PC-9 (cell line): ENCODE measurements around the gene PDGFD. TPM values are rescaled to one million over a fixed set of nuclear protein-coding genes. Genes with fewer than 3 reads are reported as not detected.

ENCODE experiments used
- BruUV-seq: library from RNA; stranded (reverse); fragments of 400-500 nt; replicated peaks from 2 replicates; lab custom pipeline; 2021; lab: Mats Ljungman, UMichigan
- CTCF ChIA-PET: fragments of 300-600 bp; sonication (Branson Sonifier 250); formaldehyde crosslinking; loops from one replicate; lab custom pipeline; 2022; ENCODE audit warnings: antibody characterized with exemption; lab: Charles Lee
- POLR2A ChIA-PET: fragments of 300-600 bp; sonication (Branson Sonifier 250); formaldehyde crosslinking; loops from one replicate; lab custom pipeline; 2022; ENCODE audit warnings: antibody characterized with exemption; ENCODE audit not compliant: unreplicated experiment; lab: Charles Lee
- DNase-seq, 2 experiments: peaks; one replicate each; pipeline versions ENCODE4 v3.0.0 to v3.0.0-alpha.2; 2015 to 2022; ENCODE audit warnings: mixed read lengths in 1 of 2
- H2AFZ ChIP-seq: fragments of 200-600 bp; sonication (generic); 2 replicates; pipeline ENCODE4 v1.8.1; 2017; ENCODE audit warnings: antibody characterized with exemption
- H3F3A ChIP-seq: fragments of 200-600 bp; sonication (generic); 2 replicates; pipeline ENCODE4 v1.8.1; 2017; ENCODE audit warnings: antibody characterized with exemption, mild to moderate bottlenecking, low read depth; ENCODE audit not compliant: insufficient read depth
- H3K27ac ChIP-seq: fragments of 200-600 bp; sonication (generic); 2 replicates; pipeline ENCODE4 v1.6.1; 2016; ENCODE audit warnings: mixed run types
- H3K27me3 ChIP-seq: fragments of 200-600 bp; sonication (generic); 2 replicates; pipeline ENCODE4 v1.6.1; 2016; ENCODE audit warnings: low read depth, mixed run types; ENCODE audit not compliant: insufficient read depth
- H3K36me3 ChIP-seq: fragments of 200-600 bp; sonication (generic); 2 replicates; pipeline ENCODE4 v1.6.1; 2016; ENCODE audit warnings: low read depth, mixed run types
- H3K4me1 ChIP-seq: fragments of 200-600 bp; sonication (generic); replicated peaks from 2 replicates; pipeline ENCODE4 v1.6.1; 2016; ENCODE audit warnings: mixed run types; ENCODE audit not compliant: insufficient read depth
- H3K4me2 ChIP-seq: fragments of 200-600 bp; sonication (generic); 2 replicates; pipeline ENCODE4 v1.6.1; 2017; ENCODE audit warnings: mixed run types
- H3K4me3 ChIP-seq: fragments of 200-600 bp; sonication (generic); 2 replicates; pipeline ENCODE4 v1.6.1; 2016; ENCODE audit warnings: mixed run types
- H3K79me2 ChIP-seq: fragments of 200-600 bp; sonication (generic); 2 replicates; pipeline ENCODE4 v1.6.1; 2017; ENCODE audit warnings: low read depth, mixed run types
- H3K9me2 ChIP-seq: fragments of 200-600 bp; sonication (generic); 2 replicates; pipeline ENCODE4 v1.8.1; 2017; ENCODE audit warnings: mild to moderate bottlenecking; ENCODE audit not compliant: insufficient read depth
- H3K9me3 ChIP-seq: fragments of 200-600 bp; sonication (generic); 2 replicates; pipeline ENCODE4 v1.8.1; 2016; ENCODE audit warnings: low read depth; ENCODE audit not compliant: insufficient read depth
- H4K20me1 ChIP-seq: fragments of 200-600 bp; sonication (generic); 2 replicates; pipeline ENCODE4 v1.8.1; 2017; ENCODE audit not compliant: insufficient read depth
- EZH2 ChIP-seq: fragments of 200-600 bp; sonication (generic); IDR thresholded peaks from 2 replicates; pipeline ENCODE4 v1.8.0; 2017; ENCODE audit warnings: antibody characterized with exemption, low read depth
- intact Hi-C: fragments of 100-400 bp; cut with micrococcal nuclease; formaldehyde crosslinking; loops from one replicate; pipeline ENCODE4 v1.10.0; 2022; ENCODE audit not compliant: unreplicated experiment
- total RNA-seq: library from RNA; stranded (reverse); gene quantifications from 2 replicates; pipeline ENCODE4 v1.2.3, GENCODE V29; 2021
- TF ChIP-seq, protein P1 (sequence below): fragments of 200-600 bp; sonication (generic); conservative IDR thresholded peaks from 2 replicates; pipeline ENCODE4 v1.6.1; 2017; ENCODE audit warnings: mixed run types, antibody characterized with exemption, mild to moderate bottlenecking, moderate library complexity

The PDGFD gene
- total RNA-seq, 1 experiment from 2014 or later = 6.1 TPM

GRCh38 chr11:104033561-104033960 is 130.4 kb downstream of the PDGFD start:
- Histone ChIP-seq H3K9me3 (no peaks in the 10 kb centered on the region), H4K20me1 (no peaks in the 10 kb centered on the region), H3K4me2 (no peak overlapping the region), H2AFZ (no peak overlapping the region), H3F3A (peaks cover 6% of the 10 kb centered on the region; the same call in 1 of the 2 replicates), H3K79me2 (no peaks in the 10 kb centered on the region), H3K4me1 (peaks cover 15% of the 10 kb centered on the region), H3K36me3 (no peaks in the 10 kb centered on the region), H3K27ac (peak overlapping the region; percentile 6; the same call in 1 of the 2 replicates), H3K27me3 (no peaks in the 10 kb centered on the region), H3K9me2 (no peaks in the 10 kb centered on the region), H3K4me3 (no peak overlapping the region)
- intact Hi-C loops = no loop called here
- ChIA-PET POLR2A (interaction anchor here (0.7 kb wide), 1 partner anchor 10 kb away, joined by 6 read pairs; no protein-coding TSS in a partner anchor), CTCF (no interaction called here)
- DNase-seq = no peak
- BruUV-seq = no TSS peak
- TF ChIP-seq, protein P1, sequence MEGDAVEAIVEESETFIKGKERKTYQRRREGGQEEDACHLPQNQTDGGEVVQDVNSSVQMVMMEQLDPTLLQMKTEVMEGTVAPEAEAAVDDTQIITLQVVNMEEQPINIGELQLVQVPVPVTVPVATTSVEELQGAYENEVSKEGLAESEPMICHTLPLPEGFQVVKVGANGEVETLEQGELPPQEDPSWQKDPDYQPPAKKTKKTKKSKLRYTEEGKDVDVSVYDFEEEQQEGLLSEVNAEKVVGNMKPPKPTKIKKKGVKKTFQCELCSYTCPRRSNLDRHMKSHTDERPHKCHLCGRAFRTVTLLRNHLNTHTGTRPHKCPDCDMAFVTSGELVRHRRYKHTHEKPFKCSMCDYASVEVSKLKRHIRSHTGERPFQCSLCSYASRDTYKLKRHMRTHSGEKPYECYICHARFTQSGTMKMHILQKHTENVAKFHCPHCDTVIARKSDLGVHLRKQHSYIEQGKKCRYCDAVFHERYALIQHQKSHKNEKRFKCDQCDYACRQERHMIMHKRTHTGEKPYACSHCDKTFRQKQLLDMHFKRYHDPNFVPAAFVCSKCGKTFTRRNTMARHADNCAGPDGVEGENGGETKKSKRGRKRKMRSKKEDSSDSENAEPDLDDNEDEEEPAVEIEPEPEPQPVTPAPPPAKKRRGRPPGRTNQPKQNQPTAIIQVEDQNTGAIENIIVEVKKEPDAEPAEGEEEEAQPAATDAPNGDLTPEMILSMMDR = no peak
- no peak for TF ChIP-seq EZH2

DNA sequence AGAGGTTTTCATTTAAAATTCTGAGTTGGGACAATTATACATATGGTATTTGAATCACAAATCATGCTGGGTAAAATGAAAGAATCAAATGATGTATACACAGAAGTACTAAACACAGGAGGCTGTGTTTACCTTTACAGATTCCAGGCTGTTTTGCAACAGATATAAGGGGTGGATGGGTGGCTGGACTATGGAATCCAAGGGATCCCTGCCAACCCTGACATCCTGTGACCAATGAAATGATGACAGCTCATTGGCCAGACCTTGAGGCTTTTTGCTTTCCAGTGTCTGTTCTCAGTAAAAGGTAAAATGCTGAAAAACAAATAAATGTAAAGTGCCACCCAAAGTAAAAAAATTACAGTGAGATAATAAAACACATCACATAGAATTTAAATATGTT is 130.8 kb downstream of the PDGFD start:
- intact Hi-C loops = no loop called here
- no peaks in the 10 kb centered on the region for H3K36me3 ChIP-seq
- TF ChIP-seq, protein P1 = no peak
- TF ChIP-seq EZH2 = no peak
- H3K4me3 ChIP-seq = no peak overlapping the region
- no peak overlapping the region for H3K4me2 ChIP-seq
- H3K27ac ChIP-seq = peak overlapping the region; percentile 6; the same call in 1 of the 2 replicates
- no peaks in the 10 kb centered on the region for H3K27me3 ChIP-seq
- peak; percentile 50 to 78 for DNase-seq
- H3F3A ChIP-seq = peaks cover 6% of the 10 kb centered on the region; the same call in 1 of the 2 replicates
- H3K9me3 ChIP-seq = no peaks in the 10 kb centered on the region
- no peaks in the 10 kb centered on the region for H3K9me2 ChIP-seq
- no TSS peak for BruUV-seq
- no peaks in the 10 kb centered on the region for H3K79me2 ChIP-seq
- CTCF ChIA-PET = no interaction called here
- POLR2A ChIA-PET = interaction anchor here (0.7 kb wide), 1 partner anchor 9 kb away, joined by 6 read pairs; no protein-coding TSS in a partner anchor
- H4K20me1 ChIP-seq = no peaks in the 10 kb centered on the region
- peaks cover 15% of the 10 kb centered on the region for H3K4me1 ChIP-seq
- H2AFZ ChIP-seq = no peak overlapping the region

- no peak for DNase-seq
- no peak overlapping the region for H3K27ac ChIP-seq
- no peak overlapping the region for H3K4me3 ChIP-seq
- H3K9me2 ChIP-seq = no peaks in the 10 kb centered on the region
- no peak overlapping the region for H3K4me2 ChIP-seq
- BruUV-seq = no TSS peak
- peaks cover 6% of the 10 kb centered on the region; the same call in 1 of the 2 replicates for H3F3A ChIP-seq
- H3K4me1 ChIP-seq = peaks cover 11% of the 10 kb centered on the region
- ChIA-PET POLR2A (no interaction called here), CTCF (no interaction called here)
- H3K36me3 ChIP-seq = no peaks in the 10 kb centered on the region
- no peaks in the 10 kb centered on the region for H3K9me3 ChIP-seq
- no peaks in the 10 kb centered on the region for H4K20me1 ChIP-seq
- no peaks in the 10 kb centered on the region for H3K27me3 ChIP-seq
- H2AFZ ChIP-seq = no peak overlapping the region
- TF ChIP-seq EZH2 = no peak
- TF ChIP-seq, protein P1 = no peak
- H3K79me2 ChIP-seq = no peaks in the 10 kb centered on the region
- intact Hi-C loops = no loop called here
These were observed 135.3 kb downstream of the PDGFD start for GRCh38 chr11:104028476-104029263.
